ENCODE measurements around the gene TBC1D16.

- no peak for TF ChIP-seq CTCF (IDR thresholded peaks at IDR 0.05)
- no peak for TF ChIP-seq POLR2A (IDR thresholded peaks at IDR 0.05)
Measured at GRCh38 chr17:80008848-80009247, 26.8 kb downstream of the TBC1D16 start.

Measured in Peyer's patch (tissue), 4 donors.